ENCODE measurements around the gene JADE1.

- TF ChIP-seq POLR2A (IDR thresholded peaks at IDR 0.05) (no peak), POLR2AphosphoS5 (IDR thresholded peaks at IDR 0.05) (no peak)
- TF ChIP-seq, protein P1, sequence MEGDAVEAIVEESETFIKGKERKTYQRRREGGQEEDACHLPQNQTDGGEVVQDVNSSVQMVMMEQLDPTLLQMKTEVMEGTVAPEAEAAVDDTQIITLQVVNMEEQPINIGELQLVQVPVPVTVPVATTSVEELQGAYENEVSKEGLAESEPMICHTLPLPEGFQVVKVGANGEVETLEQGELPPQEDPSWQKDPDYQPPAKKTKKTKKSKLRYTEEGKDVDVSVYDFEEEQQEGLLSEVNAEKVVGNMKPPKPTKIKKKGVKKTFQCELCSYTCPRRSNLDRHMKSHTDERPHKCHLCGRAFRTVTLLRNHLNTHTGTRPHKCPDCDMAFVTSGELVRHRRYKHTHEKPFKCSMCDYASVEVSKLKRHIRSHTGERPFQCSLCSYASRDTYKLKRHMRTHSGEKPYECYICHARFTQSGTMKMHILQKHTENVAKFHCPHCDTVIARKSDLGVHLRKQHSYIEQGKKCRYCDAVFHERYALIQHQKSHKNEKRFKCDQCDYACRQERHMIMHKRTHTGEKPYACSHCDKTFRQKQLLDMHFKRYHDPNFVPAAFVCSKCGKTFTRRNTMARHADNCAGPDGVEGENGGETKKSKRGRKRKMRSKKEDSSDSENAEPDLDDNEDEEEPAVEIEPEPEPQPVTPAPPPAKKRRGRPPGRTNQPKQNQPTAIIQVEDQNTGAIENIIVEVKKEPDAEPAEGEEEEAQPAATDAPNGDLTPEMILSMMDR (IDR thresholded peaks at IDR 0.05): no peak
Observed at GRCh38 chr4:128859887-128860677, 50.6 kb downstream of the JADE1 start.
